ENCODE measurements around the gene EPHB1.

- TF ChIP-seq, protein P1, sequence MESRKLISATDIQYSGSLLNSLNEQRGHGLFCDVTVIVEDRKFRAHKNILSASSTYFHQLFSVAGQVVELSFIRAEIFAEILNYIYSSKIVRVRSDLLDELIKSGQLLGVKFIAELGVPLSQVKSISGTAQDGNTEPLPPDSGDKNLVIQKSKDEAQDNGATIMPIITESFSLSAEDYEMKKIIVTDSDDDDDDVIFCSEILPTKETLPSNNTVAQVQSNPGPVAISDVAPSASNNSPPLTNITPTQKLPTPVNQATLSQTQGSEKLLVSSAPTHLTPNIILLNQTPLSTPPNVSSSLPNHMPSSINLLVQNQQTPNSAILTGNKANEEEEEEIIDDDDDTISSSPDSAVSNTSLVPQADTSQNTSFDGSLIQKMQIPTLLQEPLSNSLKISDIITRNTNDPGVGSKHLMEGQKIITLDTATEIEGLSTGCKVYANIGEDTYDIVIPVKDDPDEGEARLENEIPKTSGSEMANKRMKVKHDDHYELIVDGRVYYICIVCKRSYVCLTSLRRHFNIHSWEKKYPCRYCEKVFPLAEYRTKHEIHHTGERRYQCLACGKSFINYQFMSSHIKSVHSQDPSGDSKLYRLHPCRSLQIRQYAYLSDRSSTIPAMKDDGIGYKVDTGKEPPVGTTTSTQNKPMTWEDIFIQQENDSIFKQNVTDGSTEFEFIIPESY (IDR thresholded peaks at IDR 0.05; ENCODE audit: extremely low read depth, insufficient replicate concordance, low read length) = no peak
- TF ChIP-seq ZFX (IDR thresholded peaks at IDR 0.05) (no peak), JUND (IDR thresholded peaks at IDR 0.05) (no peak), POLR2A (IDR thresholded peaks at IDR 0.05; ENCODE audit: borderline replicate concordance, extremely low read depth, insufficient read depth, insufficient read length) (no peak), POLR2AphosphoS5 (IDR thresholded peaks at IDR 0.05; ENCODE audit: low read depth, low read length) (no peak)
- TF ChIP-seq, protein P2, sequence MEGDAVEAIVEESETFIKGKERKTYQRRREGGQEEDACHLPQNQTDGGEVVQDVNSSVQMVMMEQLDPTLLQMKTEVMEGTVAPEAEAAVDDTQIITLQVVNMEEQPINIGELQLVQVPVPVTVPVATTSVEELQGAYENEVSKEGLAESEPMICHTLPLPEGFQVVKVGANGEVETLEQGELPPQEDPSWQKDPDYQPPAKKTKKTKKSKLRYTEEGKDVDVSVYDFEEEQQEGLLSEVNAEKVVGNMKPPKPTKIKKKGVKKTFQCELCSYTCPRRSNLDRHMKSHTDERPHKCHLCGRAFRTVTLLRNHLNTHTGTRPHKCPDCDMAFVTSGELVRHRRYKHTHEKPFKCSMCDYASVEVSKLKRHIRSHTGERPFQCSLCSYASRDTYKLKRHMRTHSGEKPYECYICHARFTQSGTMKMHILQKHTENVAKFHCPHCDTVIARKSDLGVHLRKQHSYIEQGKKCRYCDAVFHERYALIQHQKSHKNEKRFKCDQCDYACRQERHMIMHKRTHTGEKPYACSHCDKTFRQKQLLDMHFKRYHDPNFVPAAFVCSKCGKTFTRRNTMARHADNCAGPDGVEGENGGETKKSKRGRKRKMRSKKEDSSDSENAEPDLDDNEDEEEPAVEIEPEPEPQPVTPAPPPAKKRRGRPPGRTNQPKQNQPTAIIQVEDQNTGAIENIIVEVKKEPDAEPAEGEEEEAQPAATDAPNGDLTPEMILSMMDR (IDR thresholded peaks at IDR 0.05 in 2 of 3, conservative IDR thresholded peaks at IDR 0.05 in 1 of 3; ENCODE audit: borderline replicate concordance in 1 of 3, insufficient read depth in 1 of 3, low read depth in 2 of 3, low read length in 2 of 3) = no peak
Observed at GRCh38 chr3:135217730-135218129, 422.7 kb downstream of the EPHB1 start.

Measured in HCT116 (cell line).